Femur (tissue), 1 donor: ENCODE results near the gene CD52.

Experiments
- DNase-seq: peaks from one replicate; pipeline ENCODE4 v3.0.0-alpha.2; 2017

CD52 gene

DNA sequence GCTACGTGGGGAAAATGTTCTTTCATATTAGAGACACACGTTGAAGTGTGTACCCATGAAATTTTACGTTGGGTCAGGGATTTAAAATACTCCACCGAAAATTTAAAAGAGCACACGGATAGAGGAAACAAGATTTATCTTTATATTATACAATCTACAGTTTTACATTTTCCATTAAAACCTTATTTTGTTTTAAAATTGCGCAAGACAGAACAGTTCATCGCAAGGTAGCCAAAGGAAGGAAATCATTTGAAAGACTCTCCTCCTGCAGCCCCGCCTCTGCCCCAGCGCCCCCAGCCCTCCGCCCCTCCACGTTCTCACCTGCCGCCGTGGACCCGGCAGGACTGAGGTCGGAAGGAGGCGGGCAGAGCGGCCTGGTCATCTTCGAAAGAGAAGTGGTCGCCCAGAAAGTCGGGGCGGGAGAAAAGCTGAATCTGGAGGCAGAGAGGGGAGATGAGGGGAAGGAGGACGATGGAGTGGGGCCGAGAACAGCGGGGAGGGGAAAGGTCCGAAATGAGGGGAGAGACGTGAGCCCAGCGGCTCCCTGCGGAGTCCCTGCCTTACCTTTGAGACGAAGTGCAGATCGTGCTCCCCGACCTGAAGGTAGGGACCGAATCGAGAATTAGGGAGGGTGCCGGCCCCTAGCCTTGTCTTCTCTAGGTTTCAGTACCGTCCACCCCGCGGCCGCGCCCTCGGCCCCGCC, 18.2 kb downstream of the CD52 start:
- peak; percentile 55 for DNase-seq

DNA sequence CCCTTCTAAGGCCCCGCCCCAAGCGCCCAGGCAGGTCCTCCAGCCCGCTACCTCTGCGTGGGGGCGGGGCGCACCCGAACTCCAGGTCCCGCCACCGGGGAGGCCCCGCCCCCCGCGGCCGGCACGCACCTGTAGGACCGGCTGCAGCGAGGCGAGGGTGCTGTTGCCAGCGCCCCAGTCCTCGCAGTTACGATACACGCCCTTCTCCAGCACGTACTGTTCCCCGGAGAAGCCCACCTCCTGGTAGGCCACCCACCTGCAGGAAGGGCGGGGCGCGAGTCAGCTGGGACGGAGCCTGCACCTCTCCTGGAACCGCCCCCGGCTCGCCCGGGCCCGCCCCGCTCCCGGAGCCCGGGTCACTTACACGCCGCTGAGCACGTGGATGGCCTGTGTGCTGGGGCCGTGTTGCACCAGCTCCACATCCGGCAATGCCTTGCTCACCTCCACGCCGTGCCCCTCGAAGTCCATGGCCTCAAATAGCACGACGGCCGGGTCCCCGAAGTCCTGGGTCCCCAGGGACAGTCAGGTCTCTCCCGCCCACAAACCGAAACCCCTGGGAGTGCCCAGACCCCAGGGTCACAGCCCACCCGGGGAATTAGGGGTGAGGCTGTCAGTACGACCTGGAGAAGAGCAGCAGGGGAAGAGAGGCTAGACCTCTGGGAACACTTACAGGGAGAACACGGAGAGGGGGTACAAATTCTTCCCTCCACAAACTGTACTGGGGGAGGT, 18.9 kb downstream of the CD52 start:
- DNase-seq, result peak; percentile 38

DNA sequence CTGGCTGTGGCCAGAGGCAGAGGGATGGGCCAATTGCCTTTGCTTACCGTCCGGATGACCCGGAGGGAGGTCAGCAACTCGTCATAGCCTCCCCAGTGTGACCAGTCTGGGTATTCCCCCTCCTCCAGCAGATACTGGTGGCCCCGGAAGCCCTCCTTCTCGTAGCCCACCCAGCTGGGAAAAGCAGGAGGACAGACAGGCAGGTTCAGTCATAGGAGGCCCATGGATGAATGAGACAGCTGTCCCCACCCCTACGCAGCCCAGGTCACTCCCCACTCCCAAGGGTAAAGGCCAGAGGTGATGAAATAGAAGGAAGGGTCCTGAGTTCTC, 19.4 kb downstream of the CD52 start:
- DNase-seq, result no peak

DNA sequence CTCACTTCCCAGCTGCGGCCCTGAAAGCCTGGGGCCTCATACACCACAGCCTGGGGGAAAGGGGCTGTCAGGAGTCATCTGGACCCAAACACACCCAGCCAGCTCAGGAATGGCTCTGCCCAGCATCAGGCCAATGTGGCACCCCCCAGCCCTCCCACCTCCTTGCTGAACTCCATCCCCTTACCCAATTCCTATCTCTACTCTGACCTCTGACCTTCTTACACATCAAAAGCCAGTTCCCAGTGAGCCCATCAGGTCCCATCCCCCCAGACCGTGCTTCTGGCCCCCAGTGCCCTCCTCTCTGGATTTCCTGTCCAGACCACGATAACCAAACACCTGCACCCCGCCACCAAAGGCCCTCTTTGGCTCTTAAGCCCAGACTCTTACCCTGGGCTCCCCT, 19.9 kb downstream of the CD52 start:
- DNase-seq, result no peak

DNA sequence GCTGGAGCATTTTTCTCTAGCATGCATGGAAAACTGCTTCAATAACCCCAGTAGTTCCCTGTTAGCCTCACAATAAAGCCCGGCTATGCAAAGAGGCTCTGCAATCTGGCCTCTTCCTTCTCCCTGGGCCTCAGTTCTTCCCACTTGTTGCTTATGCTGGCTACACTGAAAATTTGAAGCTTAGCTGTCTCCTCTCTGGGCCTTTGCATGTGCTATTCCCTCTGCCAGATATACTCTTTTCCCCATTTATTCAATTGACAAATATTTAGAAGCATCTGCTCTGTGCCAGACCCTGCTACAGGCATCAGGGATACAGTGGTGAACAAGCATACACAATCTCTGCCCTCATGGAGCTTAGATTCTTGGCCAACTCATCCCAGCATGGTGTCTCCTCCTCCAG, 20.9 kb downstream of the CD52 start:
- DNase-seq, result no peak

DNA sequence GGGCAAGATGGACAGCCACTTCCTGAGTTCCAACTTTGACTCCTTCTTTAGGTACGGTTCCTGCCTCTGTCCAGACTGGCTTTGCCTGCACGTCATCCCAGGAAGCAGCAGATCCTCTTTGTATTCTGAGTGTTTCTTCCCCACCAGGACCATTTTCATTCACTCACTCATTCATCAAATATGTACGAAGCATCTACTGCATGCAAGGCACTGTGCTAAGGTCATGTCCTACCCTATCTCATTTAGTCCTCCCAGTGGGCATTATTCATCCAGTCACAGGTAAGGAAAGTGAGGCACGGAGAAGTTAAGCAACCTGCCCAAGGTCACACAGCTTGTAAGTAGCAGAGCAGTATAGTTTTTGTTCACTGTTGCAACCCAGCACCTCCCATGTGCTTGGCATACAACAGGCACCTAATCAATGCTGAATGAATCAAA, 22.3 kb downstream of the CD52 start:
- DNase-seq, result no peak

DNA sequence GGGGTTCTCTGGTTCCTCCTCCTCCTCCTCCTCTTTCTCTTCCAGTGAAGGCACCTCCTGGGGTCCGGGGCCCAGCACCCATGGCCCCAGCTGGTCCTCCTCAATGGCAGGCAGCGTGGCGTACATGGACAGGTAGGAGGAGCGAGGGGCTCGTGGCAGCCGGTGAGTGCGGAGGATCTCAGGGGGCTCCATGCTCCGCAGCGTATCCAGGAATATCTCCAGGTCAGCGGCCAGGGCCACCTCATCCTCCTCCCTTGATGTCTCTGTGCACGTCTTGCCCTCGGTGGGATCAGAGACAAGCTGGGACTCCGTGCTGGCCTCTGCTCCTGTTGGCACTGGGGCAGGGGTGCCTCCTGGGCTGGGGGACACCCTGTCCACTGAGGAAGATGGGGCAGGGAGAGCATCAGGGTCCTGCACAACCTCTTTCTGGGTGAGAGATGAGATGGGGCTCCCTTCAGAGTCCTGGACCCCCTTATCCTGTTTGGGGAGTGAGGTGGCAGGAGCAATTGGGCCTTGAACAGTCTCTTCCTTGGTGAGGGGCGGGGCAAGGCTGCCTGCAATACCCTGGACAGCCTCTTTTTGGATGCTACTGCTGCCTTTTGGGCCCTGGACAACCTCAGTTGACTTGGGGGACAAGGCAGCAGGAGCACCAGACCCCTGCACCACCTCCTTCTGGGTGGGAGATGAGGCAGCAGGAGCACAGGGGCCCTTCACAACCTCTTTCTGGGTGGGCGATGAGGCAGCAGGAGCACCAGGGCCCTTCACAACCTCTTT, 26.6 kb downstream of the CD52 start:
- DNase-seq, result no peak

DNA sequence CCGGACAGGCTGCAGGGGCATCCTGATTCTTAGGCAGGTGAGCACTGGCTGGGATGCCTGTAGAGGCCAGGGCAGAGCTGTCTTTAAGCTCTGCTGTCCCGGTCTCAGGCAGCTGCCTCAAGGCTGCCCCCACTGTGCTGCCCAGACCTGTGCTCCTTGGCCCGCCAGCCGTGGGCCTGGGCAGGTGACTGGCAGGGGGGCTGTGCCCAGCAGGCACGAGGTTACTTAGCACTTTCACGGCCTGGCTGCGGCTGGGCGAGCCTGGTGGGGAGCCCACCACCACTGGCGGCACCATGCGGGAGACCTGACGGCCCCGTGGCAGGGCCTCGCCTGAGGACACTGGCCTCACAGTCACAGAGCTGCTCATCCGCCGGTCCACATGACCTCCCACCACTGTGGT, 28.0 kb downstream of the CD52 start:
- no peak for DNase-seq

DNA sequence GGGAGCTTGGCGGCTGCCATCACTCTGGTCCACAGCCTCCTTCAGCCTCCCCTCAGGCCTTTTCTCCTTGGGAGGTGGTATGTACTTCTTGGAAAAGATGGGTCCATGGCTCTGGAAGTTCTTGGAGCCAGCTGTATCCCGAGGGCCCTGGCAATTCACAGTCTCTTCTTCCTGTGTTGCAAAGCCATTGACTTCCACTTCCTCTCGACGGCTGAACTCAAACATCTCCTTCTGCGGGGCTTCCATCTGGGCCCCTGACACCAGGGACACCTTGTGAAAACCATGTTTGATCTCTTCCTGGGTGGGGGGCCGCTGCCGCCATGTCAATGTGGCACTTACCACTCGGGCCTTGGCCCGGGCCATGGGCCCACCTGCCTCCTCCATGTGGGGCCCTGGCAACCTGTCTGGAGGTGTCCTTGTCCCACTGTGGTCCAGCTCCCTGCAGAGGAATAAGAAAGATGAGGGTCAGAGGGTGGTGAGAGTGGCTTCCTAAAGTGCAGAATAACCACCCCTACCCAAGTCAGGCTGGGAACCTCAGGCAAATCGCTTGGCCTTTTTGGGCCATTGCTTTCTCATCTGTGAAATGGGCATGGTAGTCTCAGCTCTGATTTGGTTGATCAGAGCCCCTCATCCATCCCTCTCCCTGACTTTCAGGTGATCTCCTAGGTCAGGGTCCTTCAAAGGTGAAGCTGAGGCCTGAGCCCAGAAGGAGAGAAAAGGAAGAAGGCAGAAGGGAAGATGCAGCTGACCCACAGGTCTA, 28.7 kb downstream of the CD52 start:
- no peak for DNase-seq

DNA sequence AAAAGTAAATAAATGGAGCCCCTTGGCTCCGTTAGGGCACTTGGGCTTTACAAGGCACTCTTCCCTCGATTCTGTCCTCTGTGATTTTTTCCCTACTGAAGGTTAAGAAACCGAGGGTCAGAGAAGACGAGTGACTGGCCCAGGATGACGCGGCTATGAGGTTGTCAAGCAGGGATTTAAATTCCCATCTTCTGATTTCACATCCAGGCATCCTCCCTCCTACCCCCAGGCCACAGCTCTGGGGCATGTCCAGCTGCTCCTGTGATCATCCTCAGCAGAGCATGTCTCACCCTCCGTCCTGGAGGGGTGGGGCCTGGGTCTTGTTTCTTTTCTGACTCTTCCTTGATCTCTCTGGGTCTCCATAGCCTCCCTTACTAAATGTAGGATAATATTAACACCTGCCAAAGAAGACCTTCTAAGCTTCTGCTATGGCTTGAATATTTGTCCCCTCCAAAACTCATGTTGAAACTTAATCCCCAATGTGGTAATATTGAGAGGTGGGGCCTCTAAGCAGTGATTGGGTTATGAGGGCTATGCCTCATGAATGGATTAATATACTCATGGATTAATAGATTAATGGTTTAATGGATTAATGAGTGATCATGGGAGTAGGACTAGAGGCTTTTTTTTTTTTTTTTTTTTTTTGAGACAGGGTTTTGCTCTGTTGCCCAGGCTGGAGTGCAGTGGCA, 31.6 kb downstream of the CD52 start:
- DNase-seq, result no peak

DNA sequence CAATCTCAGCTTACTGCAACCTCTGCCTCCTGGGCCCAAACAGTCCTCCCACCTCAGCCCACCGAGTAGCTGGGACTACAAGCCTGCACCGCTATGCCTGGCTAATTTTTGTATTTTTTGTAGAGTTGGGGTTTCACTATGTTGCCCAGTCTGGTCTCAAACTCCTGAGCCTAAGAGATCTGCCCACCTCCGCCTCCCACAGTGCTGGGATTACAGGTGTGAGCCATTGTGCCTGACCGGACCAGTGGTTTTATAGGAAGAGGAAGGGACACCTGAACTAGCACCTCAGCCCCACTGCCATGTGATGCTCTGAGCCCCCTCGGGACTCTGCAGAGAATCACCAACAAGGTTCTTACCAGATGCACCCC, 32.1 kb downstream of the CD52 start:
- DNase-seq, result no peak

DNA sequence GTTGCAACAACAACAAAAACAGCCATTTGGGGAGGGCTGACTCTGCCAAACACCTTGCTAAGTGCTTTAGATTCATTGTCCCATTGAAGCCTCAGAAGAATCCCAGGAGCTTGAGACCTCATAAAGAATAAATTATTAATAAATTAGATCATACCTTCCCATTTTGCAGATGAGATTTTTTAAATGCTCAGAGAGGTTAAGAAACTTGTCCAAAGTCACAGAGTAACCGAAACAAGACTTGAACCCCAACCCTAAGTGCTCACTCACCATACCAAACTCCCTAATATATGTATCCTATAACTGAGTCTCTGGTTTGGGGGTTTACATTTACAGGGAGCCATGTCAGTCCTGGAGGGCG, 32.6 kb downstream of the CD52 start:
- DNase-seq, result no peak

DNA sequence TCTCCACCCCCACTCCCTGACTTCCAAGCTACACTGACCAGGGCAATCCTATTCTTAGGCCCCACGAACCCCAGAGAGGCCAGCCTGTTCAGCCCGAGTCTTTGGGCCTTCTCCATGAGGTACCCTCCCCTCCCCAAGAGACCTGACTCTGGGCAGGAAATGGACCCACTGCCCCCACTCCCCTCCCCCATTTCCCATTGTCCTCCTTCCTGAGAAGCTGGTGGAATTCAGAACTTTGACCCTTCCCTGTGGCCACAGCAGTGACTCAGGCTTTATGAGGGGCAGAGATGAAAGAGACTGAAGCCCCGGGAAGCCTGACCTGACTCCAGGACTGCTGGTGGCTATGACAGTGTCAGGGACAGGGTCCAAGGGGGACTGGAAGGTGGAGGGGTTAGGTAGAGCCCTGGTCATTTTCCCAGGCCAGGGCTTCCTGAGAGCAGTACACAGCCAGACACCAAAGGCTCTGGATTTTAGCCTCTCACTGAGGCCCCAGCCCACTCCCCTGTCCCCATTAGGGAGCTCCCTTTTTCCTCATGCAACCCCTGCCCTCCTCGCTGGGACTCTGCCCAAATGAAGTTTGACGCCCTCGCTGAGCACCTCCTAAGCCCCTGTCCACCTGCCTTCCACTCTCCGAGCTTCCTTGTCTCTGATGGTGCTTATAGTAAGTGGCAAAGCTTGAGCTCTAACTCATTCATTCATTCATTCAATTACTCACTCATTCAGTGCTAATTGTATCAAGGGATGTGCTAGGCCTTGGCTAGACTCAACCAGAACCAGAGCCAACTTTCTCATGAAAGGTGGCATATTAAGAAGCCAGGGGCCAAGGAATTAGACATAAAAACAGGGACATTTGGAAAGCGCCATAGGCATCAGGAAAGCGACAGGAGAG, 33.2 kb downstream of the CD52 start:
- DNase-seq, result no peak

DNA sequence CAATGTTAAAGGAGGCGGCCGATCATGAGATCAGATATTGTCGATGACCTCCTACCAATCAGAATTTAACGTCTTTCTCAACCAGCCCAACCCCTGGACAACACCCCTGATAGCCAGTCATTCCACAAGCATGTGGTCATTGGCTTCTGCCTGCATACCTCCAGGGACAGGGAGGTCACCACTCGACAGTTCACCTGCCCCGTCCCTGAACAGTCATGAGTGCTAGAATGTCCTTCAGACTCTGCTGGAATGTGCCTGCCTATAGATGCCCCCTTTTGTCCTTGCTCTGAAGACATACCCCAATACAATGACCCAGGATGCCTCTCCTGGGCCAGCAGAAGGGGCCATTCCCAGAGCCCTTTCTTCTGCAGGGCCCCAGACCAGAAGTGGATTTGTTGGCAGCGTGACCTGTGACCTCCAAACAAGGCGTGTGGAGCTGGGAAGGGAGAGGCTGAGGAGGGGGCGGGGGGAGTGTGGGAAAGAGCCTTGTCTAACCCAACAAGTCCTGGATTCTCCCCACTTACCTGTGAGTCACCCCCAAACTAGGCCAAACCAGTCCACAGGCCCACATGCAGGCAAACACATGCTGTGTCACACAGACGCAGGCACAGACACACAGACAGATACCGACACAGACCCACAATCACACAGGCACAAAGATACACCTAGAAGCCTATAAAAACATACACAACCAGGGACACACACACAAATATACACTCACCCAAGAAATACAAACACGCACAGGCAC, 34.0 kb downstream of the CD52 start:
- DNase-seq, result no peak

DNA sequence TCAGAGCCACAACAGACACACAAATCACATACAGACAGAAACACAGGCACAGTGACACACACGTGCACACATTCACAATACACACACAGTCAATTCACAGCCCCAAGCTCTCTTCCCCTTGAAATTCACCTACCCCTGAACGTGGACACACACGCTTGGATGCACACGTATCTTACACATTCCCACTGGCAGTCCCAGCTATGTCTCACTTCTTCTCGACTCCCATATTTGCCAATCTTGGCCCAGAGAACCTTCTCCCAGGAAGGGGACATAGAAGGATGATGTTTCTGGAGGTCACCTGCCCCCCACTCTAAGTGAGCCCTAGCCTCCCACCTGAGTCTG, 34.6 kb downstream of the CD52 start:
- no peak for DNase-seq

DNA sequence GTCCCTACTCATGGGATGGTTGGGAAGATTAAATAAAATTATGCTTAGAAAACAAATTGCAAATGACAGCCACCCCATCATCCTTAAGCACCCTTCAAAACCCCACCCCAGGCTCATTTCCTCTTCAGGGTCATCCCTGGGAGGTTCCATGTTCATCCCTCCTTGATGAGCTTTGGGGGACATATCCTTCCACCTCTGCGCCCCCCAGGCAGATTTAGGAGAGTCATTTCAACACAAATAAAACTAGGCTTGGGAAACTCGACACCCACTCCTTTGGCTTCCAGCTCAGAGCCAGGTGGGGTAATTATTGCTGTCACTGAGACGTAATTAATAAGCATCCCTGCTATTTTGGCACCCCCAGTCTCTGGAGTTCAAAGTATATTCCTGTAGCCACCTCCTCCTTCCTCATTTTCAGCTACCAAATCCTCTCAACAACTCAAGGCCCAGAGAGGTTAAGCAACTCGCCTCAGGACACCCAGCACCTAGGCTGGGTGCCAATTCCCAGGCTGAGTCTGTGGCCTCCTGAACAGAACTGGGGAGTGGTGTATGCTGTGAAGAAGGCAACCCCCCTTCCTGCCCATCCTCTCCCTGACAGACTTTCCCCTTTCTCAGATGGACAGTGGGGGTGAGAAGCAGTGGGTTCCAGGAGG, 35.6 kb downstream of the CD52 start:
- DNase-seq, result no peak

DNA sequence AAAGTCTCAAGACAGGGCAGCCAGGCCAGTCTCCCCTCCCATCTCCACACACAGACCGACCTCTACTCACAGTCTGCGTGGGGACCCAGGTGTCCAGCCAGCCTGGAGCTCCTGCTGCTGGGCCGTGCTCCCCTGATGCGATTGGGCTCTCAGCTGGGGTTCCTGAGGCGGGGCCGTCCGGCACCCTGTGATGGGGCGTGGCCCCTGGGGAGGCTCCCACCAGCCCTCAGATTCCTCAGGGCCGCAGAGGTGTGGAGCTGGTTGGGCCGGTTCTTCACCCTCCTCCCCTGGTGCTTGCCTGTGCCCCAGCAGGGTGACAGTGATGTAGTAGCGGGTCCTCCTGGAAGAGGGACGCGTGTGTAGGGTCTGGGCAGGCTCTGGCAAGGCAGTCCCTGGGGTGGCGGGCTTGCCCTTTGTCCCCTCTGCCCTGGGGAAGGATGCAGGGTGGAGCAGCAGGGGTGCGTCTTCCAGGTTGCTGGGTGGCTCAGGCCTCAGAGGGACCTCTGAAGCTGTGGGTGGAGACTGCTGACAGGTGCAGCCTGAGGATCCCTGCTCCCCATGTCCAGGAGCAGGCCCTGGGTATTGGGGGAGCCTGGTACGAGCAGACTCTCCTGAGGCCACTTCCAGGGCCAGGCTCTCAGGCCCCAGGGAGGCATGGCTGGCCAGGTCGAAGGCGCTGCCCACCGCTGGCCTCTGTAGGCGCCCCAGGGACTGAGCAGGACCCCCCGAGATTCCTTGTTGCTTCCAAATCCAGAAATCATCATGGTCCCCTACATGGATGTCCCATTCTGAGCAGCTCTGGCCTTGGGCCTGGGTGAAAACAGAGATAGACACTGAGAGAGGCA, 36.4 kb downstream of the CD52 start, which contains the start of gene CRYBG2:
Gene CRYBG2, minus strand, starts transcription at position 155 of the 845 bp plus-strand sequence. CDS start 7,473 bp downstream, outside the sequence.
- DNase-seq, result no peak

DNA sequence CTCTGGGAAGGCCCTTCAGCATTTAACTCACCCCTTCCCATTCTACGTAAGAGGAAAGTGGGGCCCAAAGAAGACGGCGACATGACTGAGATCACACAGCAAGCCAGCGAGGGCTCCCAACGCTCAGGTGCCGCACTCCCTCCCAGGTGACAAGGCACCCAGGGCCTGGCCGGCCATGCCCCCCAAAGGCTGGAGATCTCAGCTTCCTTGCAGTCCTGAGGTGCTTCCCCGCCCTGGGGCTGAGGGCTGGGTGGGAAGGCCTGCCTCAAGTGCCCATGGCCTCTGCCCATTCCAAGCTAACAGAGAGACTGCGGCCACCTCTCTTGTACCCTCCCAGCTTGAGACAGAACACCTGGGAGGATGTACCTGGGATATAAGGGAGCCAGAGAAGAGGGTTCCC, 37.2 kb downstream of the CD52 start:
- DNase-seq, result no peak

DNA sequence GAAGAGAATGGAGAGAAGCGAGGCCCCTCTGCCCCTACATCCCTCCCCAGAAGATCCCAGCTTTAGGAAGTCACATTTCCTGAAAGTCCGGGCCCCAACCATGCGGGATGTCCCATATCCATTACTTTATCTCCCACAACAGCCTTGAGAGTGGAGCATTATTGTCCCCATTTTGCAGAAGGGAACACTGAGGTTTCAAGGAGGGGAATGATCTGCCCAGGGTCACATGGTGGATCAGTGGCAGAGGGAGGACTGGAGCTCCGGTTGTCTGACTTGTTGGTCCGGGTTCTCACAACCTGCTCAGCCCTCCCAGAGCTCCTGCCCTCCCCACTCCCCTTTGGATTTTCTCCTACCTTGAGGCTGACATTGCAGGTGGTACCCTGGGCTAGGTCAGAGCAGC, 38.3 kb downstream of the CD52 start:
- no peak for DNase-seq
